Right ventricle myocardium superior (tissue), 1 donor: ENCODE data around the gene ACE. TPM values are rescaled to one million over a fixed set of nuclear protein-coding genes. Genes with fewer than 3 reads are reported as not detected.

Experiments
- ATAC-seq: fragments of 200-7000 bp; cut with Tn5 transposase; one replicate; pipeline ENCODE4 v1.9.1; 2020; ENCODE audit warnings: mild to moderate bottlenecking; ENCODE audit not compliant: poor library complexity
- DNase-seq: peaks from one replicate; pipeline ENCODE4 v3.0.0-alpha.2; 2020
- intact Hi-C: fragments of 100-400 bp; cut with DNase I; formaldehyde crosslinking; loops from one replicate; pipeline ENCODE4 v1.11.2; 2022
- total RNA-seq: library from RNA; stranded (reverse); fragmentation: NEBNext Ultra II Directional; extraction: Animal tissue kit (Norgen Biotek cat#: 25700); gene quantifications from one replicate; pipeline ENCODE4 v1.2.1, GENCODE V29; 2021
- donor health status: DM: no; HTN: yes; CAD: no; lungs with severe emphysema.

ACE gene
- total RNA-seq, 1 donor from 2014 or later = 5.4 TPM

DNA sequence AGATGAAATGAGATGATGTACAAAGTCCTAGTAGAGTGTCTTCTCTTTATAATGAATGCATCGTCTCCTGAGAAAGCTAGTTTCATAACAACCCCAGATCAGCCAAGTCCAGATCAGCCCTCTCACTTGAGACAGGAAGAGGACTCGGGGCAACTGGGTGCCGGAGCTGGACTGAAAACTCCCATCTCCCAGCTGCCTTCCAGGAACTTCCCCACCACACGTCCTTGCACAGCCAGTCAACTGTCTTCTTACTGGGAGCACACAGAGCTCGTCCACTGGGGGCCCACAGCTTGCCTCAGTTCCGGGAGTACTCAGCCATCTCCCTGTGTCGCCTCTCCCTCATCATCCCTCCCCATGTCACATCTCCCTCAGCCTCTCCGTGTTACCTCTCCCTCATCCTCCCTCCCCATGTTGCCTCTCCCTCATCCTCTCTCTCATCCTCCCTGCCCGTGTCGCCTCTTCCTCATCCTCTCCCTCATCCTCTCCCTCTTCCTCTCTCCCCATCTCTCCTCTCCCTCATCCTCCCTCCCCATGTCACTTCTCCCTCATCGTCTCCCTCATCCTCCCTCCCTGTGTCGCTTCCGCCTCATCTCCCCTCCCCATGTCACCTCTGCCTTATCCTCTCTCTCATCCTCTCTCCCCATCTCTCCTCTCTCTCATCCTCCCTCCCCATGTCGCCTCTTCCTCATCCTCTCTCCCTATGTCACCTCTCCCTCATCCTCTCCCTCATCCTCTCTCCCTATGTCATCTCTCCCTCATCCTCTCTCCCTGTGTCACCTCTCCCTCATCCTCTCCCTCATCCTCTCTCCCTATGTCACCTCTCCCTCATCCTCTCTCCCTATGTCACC, 23.9 kb downstream of the ACE start:
- intact Hi-C loops = no loop called here
- DNase-seq (no peak), ATAC-seq (no peak)

DNA sequence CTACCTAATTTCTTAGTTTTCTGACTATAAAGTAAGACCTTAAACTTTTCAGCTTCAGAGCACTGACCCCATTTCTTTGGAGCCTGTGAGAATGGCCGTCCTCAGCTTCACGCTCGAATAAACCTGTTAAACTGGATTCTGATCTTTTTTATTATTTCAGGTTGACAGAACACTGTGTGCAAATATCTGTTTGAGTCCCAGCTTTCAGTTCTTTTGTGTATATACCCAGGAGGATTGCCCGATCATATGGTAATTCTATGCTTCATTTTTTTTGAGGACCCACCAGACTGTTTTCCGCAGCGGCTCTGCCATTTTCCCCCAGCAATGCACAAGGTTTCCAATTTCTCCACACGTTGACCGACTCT, 26.5 kb downstream of the ACE start:
- ATAC-seq (no peak), DNase-seq (peak; percentile 5)
- intact Hi-C loops = no loop called here

DNA sequence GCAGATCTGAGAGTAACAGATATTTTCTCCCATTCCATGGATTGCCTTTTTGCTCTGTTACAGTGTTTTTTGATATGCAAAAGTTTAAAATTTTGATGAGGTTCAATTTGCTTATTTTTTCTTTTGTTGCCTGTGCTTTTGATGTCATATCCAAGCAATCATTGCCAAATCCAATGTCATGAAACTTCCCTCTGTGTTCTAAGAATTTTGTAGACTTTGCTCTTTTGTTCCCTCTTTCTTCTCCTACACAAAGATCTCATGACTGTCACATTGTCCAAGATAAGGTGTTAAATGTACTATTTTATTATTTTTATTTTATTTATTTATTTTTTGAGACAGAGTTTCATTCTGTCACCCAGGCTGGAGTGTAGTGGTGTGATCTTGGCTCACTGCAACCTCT, 27.4 kb downstream of the ACE start:
- ATAC-seq (no peak), DNase-seq (no peak)
- intact Hi-C loops = no loop called here

DNA sequence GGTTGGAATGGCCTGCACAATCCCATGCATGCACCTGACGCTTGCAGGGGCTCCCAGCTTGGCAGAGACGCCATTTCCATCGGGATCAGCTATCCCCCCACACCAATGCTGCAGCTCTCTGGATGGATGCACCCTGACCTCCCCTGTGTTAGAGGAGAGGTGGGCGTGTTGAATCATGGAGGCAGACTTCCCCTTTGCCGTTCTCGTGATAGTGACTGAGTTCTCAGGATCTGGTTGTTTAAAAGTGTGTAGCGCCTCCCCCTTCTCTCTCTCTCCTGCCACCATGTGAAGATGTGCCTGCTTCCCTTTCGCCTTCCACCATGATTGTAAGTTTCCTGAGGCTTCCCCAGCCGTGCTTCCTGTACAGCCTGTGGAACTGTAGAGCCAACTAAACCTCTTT, 28.5 kb downstream of the ACE start:
- DNase-seq = peak; percentile 12
- ATAC-seq = no peak
- intact Hi-C loops = no loop called here

DNA sequence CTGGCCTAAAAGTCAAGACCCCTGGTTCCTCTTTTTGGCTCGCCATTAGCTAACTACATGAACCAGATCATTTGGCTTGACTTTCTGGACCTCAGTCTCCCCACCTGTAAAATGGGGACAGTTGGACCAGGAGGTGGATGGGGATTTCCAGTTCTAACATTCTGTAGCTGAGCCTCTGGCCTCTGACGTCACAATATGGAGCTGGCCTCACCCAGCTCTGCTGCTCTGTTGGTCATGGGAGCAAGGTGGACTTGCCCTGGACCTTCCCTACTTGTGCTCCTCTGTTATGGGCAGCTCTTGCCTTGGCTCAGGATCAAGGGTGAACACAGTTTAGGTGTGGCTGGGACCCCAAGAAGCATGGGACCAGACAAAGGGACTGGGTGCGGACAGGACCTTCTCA, 29.8 kb downstream of the ACE start:
- DNase-seq = no peak
- intact Hi-C loops = no loop called here
- no peak for ATAC-seq

DNA sequence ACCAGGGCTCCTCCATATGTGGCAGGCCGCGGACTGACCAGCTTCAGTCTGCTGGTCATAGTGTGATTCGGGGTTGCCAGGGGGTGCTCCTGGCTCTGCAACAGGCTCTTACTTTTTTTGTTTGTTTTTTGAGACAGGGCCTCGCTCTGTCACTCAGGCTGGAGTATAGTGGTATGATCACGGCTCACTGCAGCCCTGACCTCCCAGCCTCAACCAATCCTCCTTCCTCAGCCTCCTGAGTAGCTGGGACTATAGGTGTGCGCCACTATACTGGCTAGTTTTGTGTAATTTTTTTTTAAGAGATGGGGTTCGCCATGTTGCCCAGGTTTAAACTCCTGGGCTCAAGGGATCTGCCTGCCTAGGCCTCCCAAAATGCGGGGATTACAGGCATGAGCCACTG, 34.5 kb downstream of the ACE start:
- intact Hi-C loops = no loop called here
- DNase-seq (no peak), ATAC-seq (no peak)

DNA sequence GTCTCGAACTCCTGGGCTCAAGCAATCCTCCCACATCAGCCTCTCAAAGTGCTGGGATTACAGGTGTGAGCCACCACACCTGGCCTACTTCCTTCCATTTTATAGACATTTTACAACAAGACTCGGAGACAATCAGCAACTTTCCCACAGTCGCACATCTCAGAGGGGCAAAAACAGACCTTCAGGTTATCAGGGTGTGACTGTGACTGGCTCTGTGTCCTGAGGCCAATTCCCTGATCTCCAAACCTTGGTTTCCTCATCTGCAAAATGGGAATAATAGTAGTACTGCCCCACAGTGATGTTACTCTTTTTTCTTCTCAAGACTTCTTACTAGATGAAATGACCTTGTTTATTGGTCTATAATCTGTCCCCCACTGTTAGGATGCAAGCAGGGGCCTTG, 35.5 kb downstream of the ACE start:
- DNase-seq (no peak), ATAC-seq (no peak)
- intact Hi-C loops = no loop called here

DNA sequence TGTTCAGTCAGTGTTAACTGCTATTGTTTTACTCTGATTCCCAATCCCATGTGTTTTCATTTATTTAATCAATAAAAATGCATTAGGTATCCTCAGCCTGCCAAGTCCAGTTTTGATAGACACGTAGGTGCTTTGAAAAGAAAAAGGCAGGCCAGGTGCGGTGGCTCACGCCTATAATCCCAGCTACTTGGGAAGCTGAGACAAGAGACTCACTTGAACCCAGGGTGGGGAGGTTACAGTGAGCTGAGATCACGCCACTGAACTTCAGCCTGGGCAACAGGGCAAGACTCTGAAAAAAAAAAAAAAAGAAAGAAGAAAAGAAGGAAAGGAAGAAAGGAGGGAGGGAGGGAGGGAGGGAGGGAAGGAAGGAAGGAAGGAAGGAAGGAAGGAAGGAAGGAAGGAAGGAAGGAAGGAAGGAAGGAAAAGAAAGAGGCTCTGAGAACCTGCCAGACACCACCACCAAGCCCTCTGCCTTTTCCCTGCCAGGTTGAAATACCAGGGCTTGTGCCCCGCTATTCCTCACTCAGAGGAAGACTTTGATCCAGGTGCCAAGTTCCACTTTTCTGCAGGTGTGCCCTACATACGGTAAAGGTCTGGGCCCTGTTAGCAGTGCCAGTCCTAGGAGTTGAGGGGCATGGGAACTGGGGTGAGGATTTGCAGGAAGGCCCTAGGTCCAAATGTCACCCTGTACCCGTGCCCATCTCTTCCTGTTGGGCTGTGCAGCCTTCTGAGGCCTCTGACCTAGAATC, 36.2 kb downstream of the ACE start:
- DNase-seq (no peak), ATAC-seq (no peak)
- intact Hi-C loops = no loop called here

DNA sequence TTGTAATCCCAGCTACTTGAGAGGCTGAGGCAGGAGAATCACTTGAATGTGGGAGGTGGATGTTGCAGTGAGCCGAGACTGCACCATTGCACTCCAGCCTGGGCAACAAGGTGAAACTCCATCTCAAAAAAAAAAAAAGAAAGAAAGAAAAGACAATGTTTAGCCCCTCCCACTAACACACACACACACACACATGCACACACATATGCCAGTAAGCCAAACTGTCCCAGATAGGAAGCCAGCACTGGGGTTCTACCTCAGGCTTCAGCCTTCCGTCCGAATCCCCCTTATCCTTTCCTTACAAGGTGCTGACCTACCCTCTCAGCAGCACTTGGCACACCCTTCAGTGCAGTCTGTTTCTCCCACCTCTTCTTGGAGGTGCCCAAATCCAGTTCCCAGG, 37.6 kb downstream of the ACE start:
- no peak for ATAC-seq
- DNase-seq = no peak
- intact Hi-C loops = no loop called here

DNA sequence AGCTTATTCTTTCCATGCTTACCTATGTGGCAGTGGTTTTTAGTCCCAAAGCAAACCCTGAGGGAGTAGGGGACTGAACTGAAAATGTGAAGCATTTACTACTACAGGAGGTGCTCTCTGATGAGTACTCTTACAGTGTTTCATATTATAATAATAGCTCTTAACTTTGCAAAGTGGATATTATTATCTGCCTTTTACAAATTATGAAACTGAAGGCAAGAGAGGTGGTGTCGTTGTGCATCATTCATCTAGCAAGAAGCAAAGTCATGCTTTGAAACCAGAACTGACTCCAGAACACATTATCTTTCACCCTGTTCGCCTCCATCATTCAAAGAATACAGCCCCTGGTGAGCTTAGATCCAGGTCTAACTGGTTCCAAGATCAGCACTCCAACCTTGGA, 38.1 kb downstream of the ACE start:
- intact Hi-C loops = no loop called here

DNA sequence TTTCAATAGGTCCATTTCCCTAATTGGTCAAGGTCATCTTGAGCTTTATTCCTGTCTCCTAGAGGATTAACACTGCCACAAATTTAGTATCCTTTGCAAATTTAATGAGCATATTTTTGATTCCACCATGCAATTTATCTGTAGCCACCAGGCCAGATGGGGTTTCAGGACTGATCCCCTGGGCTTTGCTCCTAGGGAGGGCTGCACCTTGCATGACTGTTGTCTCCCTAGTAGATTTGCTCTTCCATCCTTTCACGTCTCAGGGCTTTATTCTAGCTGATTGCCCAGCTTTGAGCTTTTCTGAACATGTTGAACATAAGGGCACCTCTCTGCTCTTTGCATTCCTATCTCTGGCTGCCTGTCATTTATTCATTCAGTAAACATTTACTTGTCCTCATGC, 38.6 kb downstream of the ACE start:
- no peak for ATAC-seq
- intact Hi-C loops = no loop called here
- DNase-seq = no peak

More for the DNA sequence above, 38.1 kb downstream of the ACE start:
- DNase-seq (no peak), ATAC-seq (no peak)

DNA sequence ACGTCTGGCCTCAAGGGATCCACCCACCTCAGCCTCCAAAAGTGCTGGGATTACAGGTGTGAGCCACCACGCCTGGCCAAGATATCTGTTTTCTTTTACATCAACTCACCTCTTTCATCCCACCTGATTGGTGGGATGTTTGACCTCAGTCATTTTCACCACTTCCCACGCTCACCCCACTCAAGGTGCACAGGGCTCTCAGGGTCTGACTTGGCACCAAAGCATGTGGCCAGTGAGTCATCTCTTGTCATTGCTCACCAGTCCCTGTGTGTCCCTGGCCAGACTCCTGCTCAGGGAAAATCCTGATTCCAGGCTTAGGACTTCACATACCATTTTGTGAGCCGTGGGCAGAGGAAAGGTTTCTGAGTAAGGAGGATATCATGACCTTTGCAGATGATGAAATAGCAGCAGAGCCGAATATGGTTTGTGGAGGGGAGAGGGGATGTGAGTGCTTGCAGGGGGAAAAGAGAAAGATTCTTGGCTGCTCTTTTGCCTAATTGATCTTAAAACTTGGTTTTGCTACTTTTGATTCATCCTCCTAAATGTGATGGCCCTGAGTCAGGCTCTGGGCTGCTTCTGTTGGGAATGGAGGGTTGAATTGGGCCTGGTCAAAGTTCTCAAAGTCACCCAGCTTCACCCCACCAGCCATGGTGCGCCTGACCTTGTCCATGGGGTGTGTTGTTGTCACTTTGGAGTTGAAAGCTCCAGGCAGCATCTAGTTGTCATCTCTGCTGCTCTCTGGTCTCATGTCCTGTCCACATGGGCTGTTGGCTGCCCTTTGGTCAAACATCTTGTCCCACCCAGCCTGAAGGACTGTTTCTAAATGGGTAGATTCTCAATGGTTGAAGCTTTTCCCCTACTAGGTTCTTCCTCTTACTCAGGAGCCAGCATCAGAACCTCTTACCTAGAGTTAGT, 40.3 kb downstream of the ACE start:
- DNase-seq (no peak), ATAC-seq (no peak)
- intact Hi-C loops = no loop called here

DNA sequence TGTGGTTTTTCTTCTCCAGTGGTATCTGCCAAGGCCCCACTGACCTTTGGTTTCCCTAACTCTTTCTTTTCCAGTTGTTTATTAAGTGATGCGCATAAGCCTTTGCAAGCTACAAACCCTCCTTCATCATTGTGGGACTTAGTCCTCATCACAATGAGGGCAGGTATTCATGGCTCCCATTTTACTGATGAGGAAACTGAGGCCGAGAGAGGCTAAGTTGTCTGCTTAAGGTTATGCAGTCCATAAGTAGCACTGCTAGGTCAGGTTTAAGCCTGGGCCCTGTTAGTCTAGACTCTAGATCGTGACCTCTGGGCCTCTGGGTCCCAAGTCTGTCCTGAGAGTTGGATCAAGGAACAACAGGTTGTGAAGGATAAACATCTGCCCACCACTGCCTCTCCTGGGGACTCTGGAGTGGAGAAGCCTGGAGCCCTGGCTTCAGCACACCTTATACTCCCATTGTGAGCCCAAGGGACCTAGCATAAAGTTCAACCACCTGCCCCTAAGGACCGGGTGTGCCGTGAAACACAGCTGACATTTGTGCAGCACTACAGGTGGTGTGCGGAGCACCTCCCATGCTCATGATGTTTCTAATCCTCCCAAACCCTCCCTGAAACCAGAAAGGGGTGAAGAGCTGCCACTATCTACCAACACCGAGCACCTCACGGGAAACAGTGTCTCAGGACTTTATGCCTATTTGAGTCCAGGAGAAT, 41.1 kb downstream of the ACE start:
- DNase-seq (no peak), ATAC-seq (no peak)
- intact Hi-C loops = no loop called here

DNA sequence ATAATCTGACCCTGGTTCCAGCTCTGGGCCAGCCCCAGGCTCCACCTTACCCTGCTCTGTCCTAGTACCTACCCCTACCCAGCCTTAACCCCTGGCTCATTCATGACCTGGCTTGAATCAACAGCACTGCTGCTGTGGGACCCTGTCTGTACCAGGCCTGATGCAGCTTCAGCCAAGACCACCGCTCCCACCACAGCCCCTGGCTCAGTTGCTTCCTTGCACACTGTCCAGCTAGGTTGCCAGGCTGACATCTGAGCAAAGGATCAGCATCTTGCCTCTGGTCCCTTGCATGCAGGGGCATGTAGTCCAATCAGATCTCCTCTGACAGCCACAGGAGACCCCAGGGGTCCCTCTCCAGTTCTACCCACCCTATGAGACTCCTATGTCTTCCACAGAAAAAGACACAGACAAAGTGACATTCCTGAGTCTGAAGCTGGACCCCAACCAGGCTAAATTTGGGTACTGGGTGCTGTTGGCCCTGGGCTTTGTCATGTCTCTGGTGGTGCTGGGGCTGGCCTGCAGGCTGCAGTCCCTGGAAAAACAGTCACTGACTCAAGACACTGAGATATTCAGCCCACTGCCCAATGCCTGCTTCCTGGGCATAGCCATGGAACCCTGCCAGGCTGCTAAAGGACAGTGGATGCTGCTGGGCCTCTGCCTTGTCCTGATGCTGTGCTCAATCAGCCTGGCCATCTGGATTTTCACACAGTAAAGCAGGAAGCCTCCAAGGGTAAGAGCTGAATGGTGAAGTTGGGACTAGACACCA, 42.4 kb downstream of the ACE start:
- no peak for ATAC-seq
- no peak for DNase-seq
- intact Hi-C loops = no loop called here

DNA sequence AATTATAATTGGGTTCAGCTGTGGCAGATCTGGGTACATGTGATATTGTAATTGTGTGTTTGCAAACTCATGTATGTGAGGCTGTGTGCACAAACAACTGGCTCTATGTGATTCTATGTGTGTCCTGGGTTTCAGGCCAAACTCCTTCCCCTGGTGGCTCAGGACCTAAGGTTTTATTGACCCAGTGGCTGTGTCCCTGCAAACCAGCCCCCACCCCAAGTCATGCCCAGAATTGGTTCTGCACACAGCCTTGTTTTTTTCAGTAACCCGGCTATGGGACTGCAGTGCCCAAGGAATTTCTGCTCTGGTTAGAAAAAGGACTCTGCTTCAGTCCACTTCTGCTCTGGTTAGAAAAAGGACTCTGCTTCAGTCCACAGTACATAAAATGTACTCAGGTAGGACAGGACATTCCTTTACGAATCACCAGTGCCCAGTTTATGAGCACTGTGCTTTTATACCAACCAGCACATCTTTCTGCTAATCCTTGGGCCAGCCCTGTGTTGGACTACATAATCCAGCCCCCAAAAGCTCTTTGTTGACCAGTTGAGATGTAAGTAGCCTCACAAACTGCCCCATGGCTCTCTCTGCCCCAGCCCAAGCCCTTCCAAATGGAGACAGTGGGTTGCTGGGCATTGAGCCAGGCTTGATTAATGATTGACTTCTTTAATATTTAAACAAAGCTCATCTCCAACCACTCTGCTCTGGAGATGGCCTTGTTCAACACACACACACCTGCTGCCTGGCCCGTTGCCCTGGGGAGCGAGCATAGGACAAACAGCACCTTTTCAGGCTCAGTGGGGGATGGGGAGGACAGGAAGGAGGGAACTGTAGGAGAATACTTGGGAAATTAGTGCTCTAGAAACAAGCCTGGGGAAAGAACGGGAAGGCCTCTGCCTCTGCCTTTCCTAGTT, 43.4 kb downstream of the ACE start:
- DNase-seq = no peak
- ATAC-seq = no peak
- intact Hi-C loops = no loop called here

DNA sequence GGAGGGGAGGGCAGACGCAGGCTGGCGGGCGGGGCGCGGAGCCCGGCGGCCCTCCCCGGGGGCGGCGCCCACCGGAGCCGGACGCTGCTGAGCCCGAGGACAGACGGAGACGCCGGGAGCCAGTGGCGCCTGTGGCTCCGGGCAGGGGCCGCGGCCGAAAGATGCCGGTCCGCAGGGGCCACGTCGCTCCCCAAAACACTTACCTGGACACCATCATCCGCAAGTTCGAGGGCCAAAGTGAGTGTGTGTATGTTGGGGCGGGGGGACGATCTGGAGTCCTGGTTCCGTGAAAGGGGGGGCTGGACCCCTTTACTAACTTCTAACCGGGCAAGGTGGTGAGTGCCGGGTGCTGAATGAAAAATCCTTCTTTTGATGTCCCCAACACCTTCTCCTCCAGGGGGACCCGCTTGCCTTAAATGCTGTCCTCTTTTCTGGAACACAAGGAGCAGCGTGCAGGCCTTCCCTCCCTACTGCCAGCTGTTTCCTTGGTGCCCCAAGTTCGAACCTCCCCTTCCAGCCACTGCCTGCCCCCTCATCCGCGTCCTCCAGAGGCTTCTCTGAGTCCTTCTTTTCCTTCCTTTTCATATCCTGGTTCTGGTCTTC, 46.5 kb downstream of the ACE start, which contains the start of gene KCNH6:
Gene KCNH6 (plus strand): TSS at position 106 of the 603 bp plus-strand sequence. CDS start 56 bp downstream, at position 162.
- DNase-seq (no peak), ATAC-seq (no peak)
- intact Hi-C loops = no loop called here

DNA sequence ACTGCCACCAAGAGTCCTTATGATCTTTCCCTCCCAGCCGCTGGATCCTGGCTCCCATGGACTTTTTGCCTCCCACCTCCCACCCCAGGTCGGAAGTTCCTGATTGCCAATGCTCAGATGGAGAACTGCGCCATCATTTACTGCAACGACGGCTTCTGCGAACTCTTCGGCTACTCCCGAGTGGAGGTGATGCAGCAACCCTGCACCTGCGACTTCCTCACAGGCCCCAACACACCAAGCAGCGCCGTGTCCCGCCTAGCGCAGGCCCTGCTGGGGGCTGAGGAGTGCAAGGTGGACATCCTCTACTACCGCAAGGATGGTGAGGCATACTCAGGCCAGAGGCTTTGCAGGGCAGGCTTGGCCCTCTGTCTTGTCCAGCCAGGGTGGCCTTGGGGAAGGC, 47.2 kb downstream of the ACE start:
- DNase-seq = no peak
- no peak for ATAC-seq
- intact Hi-C loops = no loop called here
